ENCODE data around the gene ARL14EPL.

ARL14EPL gene

GRCh38 chr5:116004248-116004647 is 28.0 kb upstream of the ARL14EPL start:
- TF ChIP-seq FOXA1 (IDR thresholded peaks at IDR 0.05): no peak
- TF ChIP-seq ARNT (IDR thresholded peaks at IDR 0.05): no peak
- TF ChIP-seq, protein P1, sequence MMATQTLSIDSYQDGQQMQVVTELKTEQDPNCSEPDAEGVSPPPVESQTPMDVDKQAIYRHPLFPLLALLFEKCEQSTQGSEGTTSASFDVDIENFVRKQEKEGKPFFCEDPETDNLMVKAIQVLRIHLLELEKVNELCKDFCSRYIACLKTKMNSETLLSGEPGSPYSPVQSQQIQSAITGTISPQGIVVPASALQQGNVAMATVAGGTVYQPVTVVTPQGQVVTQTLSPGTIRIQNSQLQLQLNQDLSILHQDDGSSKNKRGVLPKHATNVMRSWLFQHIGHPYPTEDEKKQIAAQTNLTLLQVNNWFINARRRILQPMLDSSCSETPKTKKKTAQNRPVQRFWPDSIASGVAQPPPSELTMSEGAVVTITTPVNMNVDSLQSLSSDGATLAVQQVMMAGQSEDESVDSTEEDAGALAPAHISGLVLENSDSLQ (IDR thresholded peaks at IDR 0.05): no peak
- no peak for TF ChIP-seq LEF1 (IDR thresholded peaks at IDR 0.05; ENCODE audit: borderline replicate concordance)
- no peak for TF ChIP-seq NFRKB (IDR thresholded peaks at IDR 0.05)
- TF ChIP-seq FOXM1 (IDR thresholded peaks at IDR 0.05; ENCODE audit: borderline replicate concordance): no peak
- no peak for TF ChIP-seq SUZ12 (IDR thresholded peaks at IDR 0.05)
- TF ChIP-seq TARDBP (IDR thresholded peaks at IDR 0.05): no peak
- no peak for TF ChIP-seq ZNF384 (IDR thresholded peaks at IDR 0.05)
- no peak for TF ChIP-seq FOXK2 (IDR thresholded peaks at IDR 0.05)
- no peak for TF ChIP-seq ELF4 (IDR thresholded peaks at IDR 0.05)
- TF ChIP-seq BHLHE40 (IDR thresholded peaks at IDR 0.05; ENCODE audit: borderline replicate concordance): no peak
- no peak for TF ChIP-seq L3MBTL2 (conservative IDR thresholded peaks at IDR 0.05)
- no peak for TF ChIP-seq SP1 (IDR thresholded peaks at IDR 0.05)
- no peak for TF ChIP-seq CTBP1 (IDR thresholded peaks at IDR 0.05; ENCODE audit: borderline replicate concordance)
- no peak for TF ChIP-seq HDGF (IDR thresholded peaks at IDR 0.05; ENCODE audit: borderline replicate concordance)
- ChIA-PET POLR2A (no interaction called here), CTCF (interaction anchor here (0.6 kb wide), 1 partner anchor 204 kb away, joined by 4 read pairs; no protein-coding TSS in a partner anchor)
- no peak for DNase-seq (ENCODE audit: extremely low spot score)

DNA sequence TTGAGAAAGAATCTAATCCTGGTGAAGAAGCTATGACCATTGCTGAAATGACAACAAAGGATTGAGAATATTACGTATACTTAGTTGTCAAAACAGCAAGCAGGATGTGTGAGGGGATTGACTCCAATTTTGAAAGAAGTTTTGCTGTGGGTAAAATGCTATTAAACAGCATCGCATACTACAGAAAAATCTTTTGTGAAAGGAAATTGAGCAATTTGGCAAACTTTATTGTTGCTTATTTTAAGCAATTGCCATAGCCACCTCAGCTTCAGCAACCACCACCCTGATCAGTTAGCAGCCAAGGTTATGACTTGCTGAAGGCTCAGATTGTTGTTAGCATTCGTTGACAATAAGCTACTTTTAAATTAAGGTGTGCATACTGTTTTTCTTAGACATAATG is 22.5 kb upstream of the ARL14EPL start:
- POLR2A ChIA-PET: no interaction called here
- no peak for TF ChIP-seq CTBP1 (IDR thresholded peaks at IDR 0.05; ENCODE audit: borderline replicate concordance)
- no peak for TF ChIP-seq FOXK2 (IDR thresholded peaks at IDR 0.05)
- TF ChIP-seq FOXA1 (IDR thresholded peaks at IDR 0.05): no peak
- no peak for TF ChIP-seq HDGF (IDR thresholded peaks at IDR 0.05; ENCODE audit: borderline replicate concordance)
- TF ChIP-seq ELF4 (IDR thresholded peaks at IDR 0.05): no peak
- TF ChIP-seq ZNF384 (IDR thresholded peaks at IDR 0.05): no peak
- TF ChIP-seq TARDBP (IDR thresholded peaks at IDR 0.05): no peak
- TF ChIP-seq, protein P1 (IDR thresholded peaks at IDR 0.05): no peak
- no peak for TF ChIP-seq NFRKB (IDR thresholded peaks at IDR 0.05)
- no peak for TF ChIP-seq LEF1 (IDR thresholded peaks at IDR 0.05; ENCODE audit: borderline replicate concordance)
- TF ChIP-seq SUZ12 (IDR thresholded peaks at IDR 0.05): no peak
- no peak for TF ChIP-seq BHLHE40 (IDR thresholded peaks at IDR 0.05; ENCODE audit: borderline replicate concordance)
- no peak for TF ChIP-seq ARNT (IDR thresholded peaks at IDR 0.05)
- no peak for TF ChIP-seq SP1 (IDR thresholded peaks at IDR 0.05)
- no peak for TF ChIP-seq FOXM1 (IDR thresholded peaks at IDR 0.05; ENCODE audit: borderline replicate concordance)
- no peak for TF ChIP-seq L3MBTL2 (conservative IDR thresholded peaks at IDR 0.05)
- DNase-seq (ENCODE audit: extremely low spot score): no peak
- CTCF ChIA-PET: no interaction called here

DNA sequence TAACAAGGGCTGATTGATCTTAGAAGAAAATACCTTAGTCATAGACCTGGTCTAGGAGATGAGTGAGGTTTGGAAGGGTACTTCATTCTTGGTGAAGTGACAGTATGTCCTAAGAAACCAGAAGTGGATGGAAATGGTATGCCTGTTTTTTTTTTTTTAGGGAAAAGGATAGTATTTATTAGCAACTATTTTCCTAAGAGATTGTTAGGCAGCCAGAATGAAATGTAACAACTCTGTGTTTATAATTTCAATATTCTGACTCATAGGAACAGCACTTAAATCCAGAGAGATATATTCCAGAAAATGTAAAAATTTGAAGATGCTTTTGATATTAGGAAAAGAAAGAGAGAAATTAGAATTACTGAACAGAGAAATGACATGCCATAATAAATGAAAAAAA is 21.2 kb upstream of the ARL14EPL start:
- no peak for DNase-seq (ENCODE audit: extremely low spot score)
- TF ChIP-seq FOXA1 (IDR thresholded peaks at IDR 0.05) (no peak), FOXK2 (IDR thresholded peaks at IDR 0.05) (no peak), ELF4 (IDR thresholded peaks at IDR 0.05) (no peak)
- TF ChIP-seq, protein P1 (IDR thresholded peaks at IDR 0.05): no peak
- CTCF ChIA-PET: no interaction called here
- POLR2A ChIA-PET: no interaction called here

- TF ChIP-seq SUZ12 (IDR thresholded peaks at IDR 0.05) (no peak), FOXA1 (IDR thresholded peaks at IDR 0.05) (no peak), CTBP1 (IDR thresholded peaks at IDR 0.05; ENCODE audit: borderline replicate concordance) (no peak), LEF1 (IDR thresholded peaks at IDR 0.05; ENCODE audit: borderline replicate concordance) (no peak), NFRKB (IDR thresholded peaks at IDR 0.05) (no peak), FOXK2 (IDR thresholded peaks at IDR 0.05) (no peak), BHLHE40 (IDR thresholded peaks at IDR 0.05; ENCODE audit: borderline replicate concordance) (no peak)
- TF ChIP-seq, protein P1 (IDR thresholded peaks at IDR 0.05): no peak
- POLR2A ChIA-PET: no interaction called here
- CTCF ChIA-PET: no interaction called here
- no peak for DNase-seq (ENCODE audit: extremely low spot score)
These were observed 19.0 kb upstream of the ARL14EPL start for GRCh38 chr5:116013207-116013785.

DNA sequence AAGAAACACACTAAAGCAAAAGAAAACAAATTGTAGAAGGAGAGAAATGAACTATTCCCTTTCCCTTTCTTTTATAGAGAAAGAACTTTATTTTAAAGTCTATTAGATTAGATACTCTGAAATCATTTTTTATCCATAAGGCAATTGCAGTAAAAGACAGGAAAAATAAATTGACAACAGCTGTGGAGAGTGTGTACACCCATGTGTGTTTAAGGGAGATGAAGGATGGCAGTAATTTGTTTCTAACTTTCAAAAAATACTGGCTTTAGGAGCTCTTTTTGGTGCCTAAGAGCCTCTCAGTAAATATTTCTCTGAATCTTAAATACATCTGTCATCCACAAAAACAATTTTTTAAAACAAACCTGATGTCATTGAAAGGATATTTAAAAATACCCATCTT is 18.3 kb upstream of the ARL14EPL start:
- POLR2A ChIA-PET: no interaction called here
- CTCF ChIA-PET: no interaction called here
- TF ChIP-seq L3MBTL2 (conservative IDR thresholded peaks at IDR 0.05): no peak
- TF ChIP-seq BHLHE40 (IDR thresholded peaks at IDR 0.05; ENCODE audit: borderline replicate concordance): no peak
- TF ChIP-seq HDGF (IDR thresholded peaks at IDR 0.05; ENCODE audit: borderline replicate concordance): no peak
- no peak for DNase-seq (ENCODE audit: extremely low spot score)

DNA sequence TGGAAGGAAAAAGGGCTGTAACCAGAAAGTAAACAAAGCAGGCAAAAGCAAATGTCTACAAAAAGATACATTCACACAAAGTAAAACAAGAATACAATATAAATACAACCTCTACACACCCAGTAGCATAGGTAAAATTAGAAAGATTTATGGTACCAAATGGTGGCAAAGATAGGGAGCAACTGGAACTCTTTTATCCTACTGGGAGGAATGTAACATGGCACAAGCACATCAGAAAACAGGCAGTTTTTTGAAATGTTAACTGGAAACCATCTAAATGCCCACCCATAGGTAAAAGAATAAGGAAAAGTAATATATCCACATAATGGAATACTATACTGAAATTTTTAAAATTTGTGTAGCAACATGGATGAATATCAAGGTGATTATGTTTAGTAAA is 8.7 kb upstream of the ARL14EPL start:
- ChIA-PET POLR2A (no interaction called here), CTCF (no interaction called here)
- TF ChIP-seq TARDBP (IDR thresholded peaks at IDR 0.05) (no peak), FOXM1 (IDR thresholded peaks at IDR 0.05; ENCODE audit: borderline replicate concordance) (no peak), NFRKB (IDR thresholded peaks at IDR 0.05) (no peak), LEF1 (IDR thresholded peaks at IDR 0.05; ENCODE audit: borderline replicate concordance) (no peak), CTBP1 (IDR thresholded peaks at IDR 0.05; ENCODE audit: borderline replicate concordance) (no peak), ZNF384 (IDR thresholded peaks at IDR 0.05) (no peak), FOXK2 (IDR thresholded peaks at IDR 0.05) (no peak), FOXA1 (IDR thresholded peaks at IDR 0.05) (no peak), SP1 (IDR thresholded peaks at IDR 0.05) (no peak), BHLHE40 (IDR thresholded peaks at IDR 0.05; ENCODE audit: borderline replicate concordance) (no peak), ELF4 (IDR thresholded peaks at IDR 0.05) (no peak), HDGF (IDR thresholded peaks at IDR 0.05; ENCODE audit: borderline replicate concordance) (no peak), ARNT (IDR thresholded peaks at IDR 0.05) (no peak), SUZ12 (IDR thresholded peaks at IDR 0.05) (no peak), L3MBTL2 (conservative IDR thresholded peaks at IDR 0.05) (no peak)
- TF ChIP-seq, protein P1 (IDR thresholded peaks at IDR 0.05): no peak
- DNase-seq (ENCODE audit: extremely low spot score): no peak

Measured in HEK293T (cell line).